GM18511 (cell line): ENCODE results near the gene FNDC7.
"Not testable (repeated sequence)": the region's sequence is repeated elsewhere in the genome, so short reads cannot be mapped to it uniquely, and the experiment has no call there.

Experiments used
- ATAC-seq: cut with Tn5 transposase; IDR thresholded peaks from one replicate; pipeline ENCODE4 v1.9.1; 2021; ENCODE audit warnings: mild to moderate bottlenecking, moderate library complexity; ENCODE audit not compliant: unreplicated experiment

Gene FNDC7

GRCh38 chr1:108734171-108734865 is 21.6 kb downstream of the FNDC7 start:
- no peak for ATAC-seq

DNA sequence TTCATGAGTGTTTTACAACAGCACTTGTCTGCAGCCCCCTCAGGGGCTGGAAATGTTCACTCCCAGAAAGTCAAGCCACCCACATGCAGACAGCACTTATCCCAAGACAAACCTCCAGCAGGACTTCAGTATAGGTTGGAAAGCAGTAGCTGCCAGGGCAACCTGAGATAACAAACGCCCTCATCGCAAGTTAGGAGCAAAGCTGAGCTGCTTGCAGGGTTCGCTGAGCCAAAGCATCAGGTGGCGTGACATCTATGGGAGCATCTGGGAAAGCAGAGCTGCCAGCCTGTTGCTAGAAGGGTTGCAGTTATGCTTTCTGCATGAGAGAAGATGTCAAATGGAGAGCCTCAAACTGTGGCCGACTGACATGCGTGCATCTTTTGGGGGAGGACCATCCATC is 29.5 kb downstream of the FNDC7 start:
- no peak for ATAC-seq

DNA sequence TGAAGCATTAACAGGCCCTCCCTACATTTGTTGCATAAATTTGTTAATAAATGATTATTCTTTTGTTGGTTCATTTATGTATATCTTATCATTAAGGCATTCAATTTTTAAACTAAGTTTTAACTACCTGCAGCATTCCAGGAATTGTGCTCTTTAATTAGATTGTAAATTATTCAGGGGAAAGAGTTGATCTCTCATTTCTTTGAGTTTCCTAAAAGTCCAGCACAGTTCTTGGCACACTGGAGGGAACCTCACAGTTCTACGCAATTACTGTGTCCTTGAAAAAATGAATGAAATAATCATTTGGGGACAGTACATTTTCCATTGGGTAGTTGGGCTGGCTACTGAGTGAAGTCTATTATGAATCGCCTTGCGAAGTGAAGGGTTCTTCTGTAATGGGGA is 33.3 kb downstream of the FNDC7 start:
- ATAC-seq, result no peak

- peak; percentile 91 for ATAC-seq
These were observed 33.9 kb downstream of the FNDC7 start, which contains the start of gene STXBP3 for GRCh38 chr1:108746382-108747170. Gene STXBP3 (plus strand): TSS chr1:108746674. CDS start chr1:108746738, 64 bp downstream.

- peak; percentile 32 for ATAC-seq
These were observed 34.6 kb downstream of the FNDC7 start for GRCh38 chr1:108747171-108747850.

DNA sequence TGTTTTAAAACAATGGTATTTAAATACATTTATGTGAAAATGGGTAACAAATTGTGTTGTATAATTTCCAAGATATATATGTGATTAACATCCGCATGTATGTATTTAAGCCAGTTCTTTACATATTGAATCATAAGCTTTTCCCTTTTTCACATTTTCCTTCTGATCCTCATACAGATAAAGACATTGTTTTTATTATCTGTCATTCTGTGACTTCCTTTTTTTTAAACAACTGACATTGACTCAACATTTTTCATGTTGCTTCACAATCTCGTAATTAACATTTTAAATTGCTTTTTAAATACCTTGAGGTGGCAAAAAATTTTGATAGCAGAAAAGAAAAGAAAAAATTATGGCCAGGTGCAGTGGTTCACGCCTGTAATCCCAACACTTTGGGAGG is 35.2 kb downstream of the FNDC7 start:
- ATAC-seq, result no peak

GRCh38 chr1:108749081-108749480 is 36.4 kb downstream of the FNDC7 start:
- no peak for ATAC-seq

DNA sequence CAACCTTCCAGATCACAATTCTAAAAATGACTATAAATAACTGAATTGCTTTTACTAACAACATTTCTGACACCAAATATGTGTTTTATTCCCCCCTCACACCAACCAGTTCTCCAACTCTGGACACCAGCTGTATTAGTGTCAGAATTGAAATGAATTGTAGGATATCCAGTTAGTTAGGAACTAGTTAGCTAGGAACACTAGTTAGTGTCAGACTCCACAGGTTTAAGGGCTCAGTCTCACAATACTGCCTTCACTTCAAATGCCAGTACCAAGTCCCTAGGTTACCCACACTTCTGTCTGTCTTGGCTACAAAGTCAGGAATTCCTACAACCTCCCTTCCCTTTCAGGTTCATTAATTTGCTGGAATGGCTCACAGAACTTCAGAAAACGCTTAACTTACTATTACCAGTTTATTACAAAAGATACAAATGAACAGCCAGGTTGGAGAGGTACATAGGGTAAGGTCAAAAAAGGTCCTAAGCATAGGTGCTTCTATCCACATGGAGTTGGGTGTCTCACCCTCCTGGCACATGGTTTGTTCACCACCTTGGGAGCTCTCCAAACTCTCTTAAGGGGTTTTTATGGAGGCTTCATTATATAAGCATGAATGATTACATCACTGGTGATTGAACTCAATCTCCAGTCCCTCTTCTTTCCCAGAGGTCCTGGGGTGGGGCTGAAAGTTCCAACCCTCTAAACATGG is 37.9 kb downstream of the FNDC7 start:
- ATAC-seq, result no peak

DNA sequence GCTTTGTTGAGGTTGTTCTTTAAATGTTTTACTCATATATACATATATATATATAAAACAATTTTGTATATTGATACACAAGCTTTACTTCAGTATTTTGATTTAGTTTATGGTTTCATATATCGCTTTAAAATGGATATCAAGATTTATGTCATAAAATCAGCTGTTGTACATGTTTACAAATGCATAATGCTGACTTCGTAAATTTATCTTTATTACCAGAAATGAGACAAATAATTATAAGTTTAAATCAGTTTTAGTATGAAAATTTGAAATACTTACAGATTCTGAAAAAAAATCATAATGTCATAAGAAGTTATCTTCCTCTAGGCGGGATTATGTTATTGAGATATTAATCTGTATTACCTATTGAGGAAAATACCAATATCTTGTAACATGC is 40.7 kb downstream of the FNDC7 start:
- no peak for ATAC-seq

DNA sequence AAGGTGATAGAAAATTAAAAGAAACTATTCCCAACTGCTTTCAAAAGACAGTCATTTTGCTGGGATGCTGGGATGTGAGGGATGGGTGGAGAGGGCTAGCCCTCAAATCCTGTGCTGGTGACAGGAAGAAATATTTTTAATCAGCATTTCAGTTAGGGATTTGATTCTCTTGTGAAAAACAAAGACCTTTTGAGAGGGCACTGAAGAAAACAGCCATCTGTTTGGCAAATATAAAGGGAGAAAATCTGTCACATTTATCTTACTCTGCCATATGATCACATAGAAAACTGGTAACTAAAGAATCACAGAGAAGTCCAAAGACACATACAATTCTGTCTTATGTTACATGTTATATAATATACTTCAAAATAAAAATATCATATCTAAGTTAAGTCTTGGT is 46.1 kb downstream of the FNDC7 start:
- ATAC-seq, result no peak

DNA sequence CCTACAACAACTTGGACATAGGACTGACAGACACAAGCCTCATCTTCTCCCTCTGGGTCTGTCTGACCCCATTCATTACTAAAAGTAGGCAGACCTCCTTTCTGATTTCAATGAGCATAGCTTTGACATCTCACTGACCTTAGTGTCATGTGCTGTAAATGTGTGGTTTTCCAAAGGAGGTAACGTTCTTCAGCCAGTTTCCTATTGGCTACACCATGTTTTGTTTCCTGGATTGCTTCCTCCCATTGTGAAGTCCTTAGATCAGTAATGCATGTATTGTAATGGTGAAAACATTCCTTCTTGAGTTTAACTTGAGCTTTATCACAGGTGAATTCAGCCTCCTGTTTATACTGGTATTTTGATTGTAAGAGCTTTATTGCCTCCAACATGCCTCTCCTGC is 54.4 kb downstream of the FNDC7 start:
- no peak for ATAC-seq

- no peak for ATAC-seq
These were observed 55.0 kb downstream of the FNDC7 start for GRCh38 chr1:108767708-108768107.

GRCh38 chr1:108777839-108778238 is 65.1 kb downstream of the FNDC7 start:
- no peak for ATAC-seq

DNA sequence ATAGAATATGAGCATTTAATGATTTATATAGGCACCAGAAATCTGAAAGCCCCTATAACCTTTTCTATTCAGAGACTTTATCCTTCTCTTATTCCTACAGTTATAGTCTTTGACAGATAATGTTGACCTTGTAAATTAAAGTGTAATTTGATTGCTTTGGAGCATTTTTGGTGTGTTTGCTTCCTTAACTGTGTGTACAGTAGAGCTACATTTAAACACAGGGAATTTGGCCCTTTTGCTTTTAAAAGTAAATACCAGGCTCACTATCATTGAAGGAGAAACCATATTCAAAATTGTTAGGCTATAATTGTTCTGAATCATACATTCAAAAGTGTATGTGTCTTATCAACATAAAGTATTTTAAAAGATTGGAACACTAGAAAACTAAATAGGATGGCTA is 66.7 kb downstream of the FNDC7 start:
- ATAC-seq, result no peak

- no peak for ATAC-seq
These were observed 68.3 kb downstream of the FNDC7 start for GRCh38 chr1:108780937-108781574.

DNA sequence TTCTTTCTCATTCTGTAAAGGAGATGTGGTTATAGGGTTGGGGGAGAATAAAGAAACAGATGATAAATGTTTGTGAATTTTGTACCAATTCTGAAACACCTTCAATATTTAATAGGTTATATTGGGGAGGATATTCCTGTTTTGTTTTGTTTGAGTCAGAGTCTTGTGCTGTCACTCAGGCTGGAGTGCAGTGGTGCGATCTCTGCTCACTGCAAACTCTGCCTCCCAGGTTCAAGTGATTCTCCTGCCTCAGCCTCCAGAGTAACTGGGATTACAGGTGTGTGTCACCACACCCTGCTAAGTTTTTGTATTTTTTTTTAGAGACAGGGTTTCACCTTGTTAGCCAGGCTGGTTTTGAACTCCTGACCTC is 68.9 kb downstream of the FNDC7 start:
- ATAC-seq, result not testable (repeated sequence)

DNA sequence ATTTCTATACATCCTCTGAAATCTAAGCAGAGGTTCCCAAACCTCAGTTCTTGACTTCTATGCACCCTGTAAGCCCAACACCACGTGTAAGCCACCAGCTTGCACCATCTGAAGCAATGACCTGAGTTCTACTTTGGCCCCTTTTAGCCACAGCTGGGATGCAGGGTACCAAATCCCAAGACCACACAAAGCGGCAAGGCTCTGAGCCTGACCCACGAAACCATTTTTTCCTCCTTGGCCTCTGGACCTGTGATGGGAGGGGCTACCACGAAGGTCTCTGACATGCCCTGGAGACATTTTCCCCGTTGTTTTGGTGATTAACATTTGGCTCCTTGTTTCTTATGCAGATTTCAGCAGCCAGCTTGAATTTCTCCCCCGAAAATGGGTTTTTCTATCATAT is 72.6 kb downstream of the FNDC7 start:
- no peak for ATAC-seq

GRCh38 chr1:108785880-108786279 is 73.2 kb downstream of the FNDC7 start:
- ATAC-seq, result no peak

DNA sequence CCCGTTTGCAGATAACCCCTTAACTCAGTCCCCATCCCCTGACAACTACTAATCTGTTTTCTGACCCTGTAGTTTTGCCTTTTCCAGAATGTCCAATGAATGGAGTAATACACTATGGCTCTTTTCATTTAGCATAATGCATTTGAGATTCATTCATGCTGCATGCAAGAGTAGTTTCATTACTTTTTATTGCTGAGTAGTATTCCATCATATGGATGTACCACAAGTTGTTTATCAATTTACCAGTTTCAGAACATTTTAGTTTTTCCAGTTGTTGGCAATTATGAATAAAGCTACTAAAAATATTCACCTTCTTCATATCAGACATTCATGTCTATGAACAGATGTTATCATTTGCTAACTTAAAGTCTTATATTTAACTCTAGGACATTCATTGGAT is 79.1 kb downstream of the FNDC7 start:
- no peak for ATAC-seq
